PC-3 (cell line): Measurements from ENCODE around the gene DNAH14.
A peak's percentile ranks its signal among the peaks of the same experiment; 100 is the strongest.

Experiments
- CTCF ChIP-seq: fragments of 300-600 bp; sonication (generic); conservative IDR thresholded peaks from 2 replicates; pipeline ENCODE4 v1.5.1; 2017; ENCODE audit warnings: antibody characterized with exemption, low read depth, mild to moderate bottlenecking, low read length
- EZH2 ChIP-seq: fragments of 300-600 bp; sonication (generic); IDR thresholded peaks from one replicate; pipeline ENCODE4 v1.6.1; 2017; ENCODE audit warnings: antibody characterized with exemption, mild to moderate bottlenecking, low read length; ENCODE audit not compliant: unreplicated experiment

- TF ChIP-seq CTCF (peak; percentile 29; the same call in 1 of the 2 replicates), EZH2 (no peak)
Observed at GRCh38 chr1:225418598-225418997, 489.1 kb downstream of the DNAH14 start.
